Erythroblast (primary cell): ENCODE results near the gene UGT1A3.

Experiments
- GATA1 ChIP-seq: IDR thresholded peaks from 2 replicates; pipeline ENCODE4 v1.6.1; 2011; ENCODE audit warnings: low read depth, mild to moderate bottlenecking, control low read depth, low read length, moderate library complexity
- POLR2A ChIP-seq: IDR thresholded peaks from 2 replicates; pipeline ENCODE4 v1.6.1; 2011; ENCODE audit warnings: mild to moderate bottlenecking, low read length

DNA sequence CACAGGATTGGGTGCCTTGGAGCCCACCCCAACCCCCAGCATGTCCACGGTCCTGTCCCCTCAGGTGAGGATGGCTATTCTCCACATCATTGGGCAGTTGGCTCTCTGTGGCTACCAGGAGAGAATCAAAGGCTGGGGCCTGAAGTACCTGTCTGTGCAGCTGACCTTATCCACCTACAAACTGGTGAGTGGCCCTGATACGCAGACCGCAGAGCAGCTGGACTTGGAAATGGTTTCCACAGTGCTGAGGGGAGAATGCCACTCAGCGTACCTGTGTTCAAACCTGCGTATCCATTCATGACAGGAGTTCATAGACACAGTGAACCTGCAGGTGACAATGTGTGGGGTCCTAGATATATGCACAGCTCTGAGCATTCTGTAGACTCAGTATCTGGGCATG lies 70.9 kb downstream of the UGT1A3 start:
- no peak for TF ChIP-seq POLR2A
- no peak for TF ChIP-seq GATA1
